Astrocyte of the hippocampus (primary cell): ENCODE measurements around the gene PYGO2.
A peak's percentile ranks its signal among the peaks of the same experiment; 100 is the strongest.
"Not testable (repeated sequence)": the region's sequence is repeated elsewhere in the genome, so short reads cannot be mapped to it uniquely, and the experiment has no call there.

Experiments used
- DNase-seq: peaks from one replicate; pipeline ENCODE4 v3.0.0; 2011; ENCODE audit warnings: low read depth, low spot score

The PYGO2 gene

GRCh38 chr1:154999571-155000410 is 38.2 kb upstream of the PYGO2 start:
- DNase-seq: peak; percentile 42

GRCh38 chr1:154998818-154999570 is 37.4 kb upstream of the PYGO2 start:
- DNase-seq: peak; percentile 85

GRCh38 chr1:154998201-154998780 is 36.7 kb upstream of the PYGO2 start:
- DNase-seq: no peak

GRCh38 chr1:154996966-154997701 is 35.6 kb upstream of the PYGO2 start:
- no peak for DNase-seq

- peak; percentile 78 for DNase-seq
These were observed 33.9 kb upstream of the PYGO2 start for GRCh38 chr1:154995301-154995983.

GRCh38 chr1:154994591-154994990 is 33.0 kb upstream of the PYGO2 start:
- DNase-seq: no peak

GRCh38 chr1:154994269-154994587 is 32.6 kb upstream of the PYGO2 start:
- no peak for DNase-seq

GRCh38 chr1:154993572-154994268 is 32.1 kb upstream of the PYGO2 start, which contains the start of gene LENEP:
Gene LENEP, plus strand, starts transcription at chr1:154993586. Its CDS starts 22 bp downstream, at chr1:154993608.
- DNase-seq: no peak

GRCh38 chr1:154992721-154993571 is 31.4 kb upstream of the PYGO2 start:
- peak; percentile 62 for DNase-seq

GRCh38 chr1:154990276-154990675 is 28.7 kb upstream of the PYGO2 start:
- DNase-seq: no peak

GRCh38 chr1:154989195-154989860 is 27.7 kb upstream of the PYGO2 start:
- DNase-seq: no peak

- no peak for DNase-seq
These were observed 26.7 kb upstream of the PYGO2 start for GRCh38 chr1:154988058-154988954.

- no peak for DNase-seq
These were observed 25.7 kb upstream of the PYGO2 start for GRCh38 chr1:154987326-154987725.

- not testable (repeated sequence) for DNase-seq
These were observed 25.2 kb upstream of the PYGO2 start for GRCh38 chr1:154986736-154987135.

- DNase-seq: no peak
These were observed 22.3 kb upstream of the PYGO2 start for GRCh38 chr1:154983776-154984466.

- peak; percentile 99 for DNase-seq
These were observed 21.5 kb upstream of the PYGO2 start, which contains the start of gene FLAD1 for GRCh38 chr1:154982897-154983648. Gene FLAD1, plus strand, starts transcription at chr1:154983344. Its CDS starts 351 bp downstream, at chr1:154983695.

GRCh38 chr1:154982341-154982740 is 20.8 kb upstream of the PYGO2 start:
- DNase-seq: no peak
